NB4 (cell line): ENCODE measurements around the gene SLX9.

Source experiments
- DNase-seq: peaks from one replicate; pipeline ENCODE4 v3.0.0; 2010; ENCODE audit warnings: low read depth
- H3K4me3 ChIP-seq: one replicate; pipeline ENCODE4 v1.5.1; 2011; ENCODE audit warnings: mild to moderate bottlenecking, low read depth, low read length, moderate library complexity
- MYC ChIP-seq: IDR thresholded peaks from 2 replicates; pipeline ENCODE4 v1.6.1; 2011; ENCODE audit warnings: low read depth, low read length
- POLR2A ChIP-seq: IDR thresholded peaks from 2 replicates; pipeline ENCODE4 v1.6.1; 2011; ENCODE audit warnings: mild to moderate bottlenecking; ENCODE audit not compliant: insufficient read length; ENCODE audit errors: extremely low read depth
- TF ChIP-seq, protein P1 (sequence below): IDR thresholded peaks from 2 replicates; pipeline ENCODE4 v1.6.1; 2011; ENCODE audit warnings: low read depth, low read length
- TF ChIP-seq, protein P2 (sequence below): IDR thresholded peaks from one replicate; pipeline ENCODE4 v1.5.1; 2012; ENCODE audit warnings: low read depth, low read length

The SLX9 gene

DNA sequence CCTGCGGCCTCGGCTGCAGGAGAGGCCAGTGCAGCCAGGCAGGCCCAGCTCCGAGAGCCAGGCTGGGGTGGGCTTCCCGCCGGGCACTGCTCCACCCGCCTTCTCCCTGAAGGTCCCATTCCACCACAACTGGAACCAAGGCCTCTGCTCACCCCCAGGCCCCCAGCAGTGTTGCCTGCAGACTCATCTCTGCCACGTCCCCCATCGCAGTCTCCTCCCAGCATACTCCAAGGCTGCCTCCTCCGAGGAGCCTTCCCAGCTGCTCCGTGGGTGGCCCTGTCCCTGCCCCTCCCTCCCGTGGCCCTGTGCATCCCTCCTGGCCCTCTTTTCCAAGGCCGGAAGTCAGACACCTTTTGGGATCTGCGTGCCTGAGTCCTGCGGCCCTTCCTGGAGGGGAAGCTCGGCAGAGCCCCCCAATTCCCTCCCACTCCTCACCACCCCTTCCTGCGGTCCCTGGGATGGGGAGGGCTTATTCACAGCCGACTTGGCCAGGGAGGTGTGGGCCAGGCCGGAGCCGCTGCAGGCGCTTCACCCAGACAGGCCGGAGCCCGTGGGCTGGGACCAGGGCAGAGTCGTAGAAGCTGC, 47.6 kb downstream of the SLX9 start:
- no peak overlapping the region for H3K4me3 ChIP-seq
- TF ChIP-seq POLR2A (no peak), MYC (no peak)
- TF ChIP-seq, protein P1, sequence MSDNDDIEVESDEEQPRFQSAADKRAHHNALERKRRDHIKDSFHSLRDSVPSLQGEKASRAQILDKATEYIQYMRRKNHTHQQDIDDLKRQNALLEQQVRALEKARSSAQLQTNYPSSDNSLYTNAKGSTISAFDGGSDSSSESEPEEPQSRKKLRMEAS = no peak
- TF ChIP-seq, protein P2, sequence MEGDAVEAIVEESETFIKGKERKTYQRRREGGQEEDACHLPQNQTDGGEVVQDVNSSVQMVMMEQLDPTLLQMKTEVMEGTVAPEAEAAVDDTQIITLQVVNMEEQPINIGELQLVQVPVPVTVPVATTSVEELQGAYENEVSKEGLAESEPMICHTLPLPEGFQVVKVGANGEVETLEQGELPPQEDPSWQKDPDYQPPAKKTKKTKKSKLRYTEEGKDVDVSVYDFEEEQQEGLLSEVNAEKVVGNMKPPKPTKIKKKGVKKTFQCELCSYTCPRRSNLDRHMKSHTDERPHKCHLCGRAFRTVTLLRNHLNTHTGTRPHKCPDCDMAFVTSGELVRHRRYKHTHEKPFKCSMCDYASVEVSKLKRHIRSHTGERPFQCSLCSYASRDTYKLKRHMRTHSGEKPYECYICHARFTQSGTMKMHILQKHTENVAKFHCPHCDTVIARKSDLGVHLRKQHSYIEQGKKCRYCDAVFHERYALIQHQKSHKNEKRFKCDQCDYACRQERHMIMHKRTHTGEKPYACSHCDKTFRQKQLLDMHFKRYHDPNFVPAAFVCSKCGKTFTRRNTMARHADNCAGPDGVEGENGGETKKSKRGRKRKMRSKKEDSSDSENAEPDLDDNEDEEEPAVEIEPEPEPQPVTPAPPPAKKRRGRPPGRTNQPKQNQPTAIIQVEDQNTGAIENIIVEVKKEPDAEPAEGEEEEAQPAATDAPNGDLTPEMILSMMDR = no peak
- DNase-seq = no peak

DNA sequence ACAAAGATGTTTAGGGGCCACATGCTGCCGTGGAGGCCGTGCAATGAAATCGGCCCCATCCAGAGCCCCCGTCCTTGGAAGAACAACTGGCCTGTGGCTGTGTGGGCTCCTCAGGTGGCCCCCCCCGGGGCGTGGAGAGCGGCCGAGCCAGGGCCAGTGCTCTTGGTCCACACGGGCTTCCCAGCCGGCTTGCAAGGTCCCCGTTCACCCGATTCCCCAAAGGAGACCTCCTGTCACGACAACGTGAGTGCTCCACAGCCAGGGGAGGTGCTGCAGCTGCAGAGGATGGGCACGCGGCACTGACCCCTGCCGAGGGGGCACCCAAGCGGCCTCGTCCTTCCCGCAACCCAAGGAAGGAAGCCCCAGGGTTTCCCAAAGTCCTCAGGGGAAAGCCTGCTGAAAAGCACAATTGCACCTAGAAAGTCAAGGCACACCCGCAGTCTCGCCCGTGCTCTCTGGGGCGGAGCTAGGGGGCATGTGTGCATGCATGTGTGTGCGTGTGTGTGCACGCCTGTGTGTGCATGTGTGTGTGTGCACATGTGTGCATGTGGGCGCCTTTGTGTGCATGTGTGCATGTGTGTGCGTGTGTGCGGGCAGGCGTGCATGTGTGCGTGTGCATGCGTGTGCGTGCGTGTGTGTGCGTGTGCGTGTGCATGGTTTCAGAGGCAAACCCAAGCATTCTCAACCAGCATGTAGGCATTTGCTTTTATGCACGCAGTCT, 48.2 kb downstream of the SLX9 start:
- no peak for TF ChIP-seq POLR2A
- TF ChIP-seq, protein P2 = no peak
- TF ChIP-seq MYC = no peak
- TF ChIP-seq, protein P1 = no peak
- H3K4me3 ChIP-seq = no peak overlapping the region
- DNase-seq = no peak

DNA sequence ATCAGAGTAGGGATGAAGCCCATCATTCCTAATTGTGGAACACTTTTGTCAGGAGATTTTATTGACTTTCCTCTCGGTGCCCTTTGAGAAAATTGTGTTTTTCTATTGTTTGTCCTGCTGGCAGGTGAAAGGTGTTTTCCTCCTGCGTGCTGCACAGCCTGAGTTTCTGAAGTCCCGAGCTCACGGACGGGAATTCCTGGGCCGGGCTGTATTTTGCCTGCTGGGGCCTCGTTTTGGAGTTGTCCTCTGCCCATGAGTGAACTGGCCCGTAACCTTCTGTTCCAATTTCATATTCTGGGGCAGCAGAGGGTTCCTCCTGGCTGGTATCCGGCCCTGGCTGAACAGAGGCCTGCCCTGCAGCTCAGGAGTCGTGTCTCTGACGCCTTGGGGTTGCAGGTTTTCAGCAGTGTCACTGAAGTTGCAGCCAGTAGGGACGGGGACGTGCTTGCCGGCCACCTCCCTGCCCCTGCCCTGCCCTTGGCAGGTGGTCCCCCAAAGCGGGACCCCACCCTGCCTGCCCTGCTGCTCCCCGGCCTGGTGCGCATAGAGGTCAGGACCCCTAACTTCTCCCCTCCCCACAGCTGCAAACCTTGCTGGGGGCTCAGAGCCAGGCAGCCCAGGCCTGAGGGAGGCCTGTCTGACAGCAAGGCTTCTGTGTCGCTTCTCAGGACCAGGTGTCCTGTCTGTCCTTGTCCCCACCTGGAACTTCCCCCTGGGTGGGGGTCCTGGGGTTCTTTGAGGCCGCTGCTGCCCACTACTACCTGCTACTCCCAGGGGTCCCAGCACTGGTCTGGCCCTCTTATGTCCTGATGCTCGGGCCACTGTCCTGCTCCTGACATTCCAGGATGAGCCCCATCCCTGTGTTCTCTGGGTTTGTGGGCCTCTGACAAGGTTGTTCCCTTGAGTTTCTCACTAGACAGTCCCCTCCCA, 49.0 kb downstream of the SLX9 start:
- no peak overlapping the region for H3K4me3 ChIP-seq
- no peak for TF ChIP-seq MYC
- no peak for TF ChIP-seq POLR2A
- TF ChIP-seq, protein P2 = no peak
- TF ChIP-seq, protein P1 = no peak
- no peak for DNase-seq

DNA sequence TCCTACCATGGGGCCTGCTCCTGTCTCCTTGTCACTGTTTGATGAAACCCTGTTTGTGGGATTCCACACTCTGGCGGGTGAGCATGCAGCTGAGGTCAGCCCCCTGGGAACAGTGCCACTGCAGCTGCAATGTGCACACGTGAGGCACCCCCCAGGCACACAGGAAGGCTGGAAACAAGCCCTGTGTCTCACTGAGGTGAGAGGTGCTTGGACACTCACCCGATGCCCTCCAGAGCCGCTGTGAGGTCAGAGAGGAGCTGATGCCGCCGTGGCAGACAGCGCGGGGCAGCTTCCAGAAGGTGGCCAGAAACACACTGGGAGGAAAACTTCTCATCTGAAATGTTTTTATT, 49.7 kb downstream of the SLX9 start:
- no peak for DNase-seq
- no peak overlapping the region for H3K4me3 ChIP-seq
- TF ChIP-seq, protein P2 = no peak
- TF ChIP-seq, protein P1 = no peak
- TF ChIP-seq POLR2A (no peak), MYC (no peak)

DNA sequence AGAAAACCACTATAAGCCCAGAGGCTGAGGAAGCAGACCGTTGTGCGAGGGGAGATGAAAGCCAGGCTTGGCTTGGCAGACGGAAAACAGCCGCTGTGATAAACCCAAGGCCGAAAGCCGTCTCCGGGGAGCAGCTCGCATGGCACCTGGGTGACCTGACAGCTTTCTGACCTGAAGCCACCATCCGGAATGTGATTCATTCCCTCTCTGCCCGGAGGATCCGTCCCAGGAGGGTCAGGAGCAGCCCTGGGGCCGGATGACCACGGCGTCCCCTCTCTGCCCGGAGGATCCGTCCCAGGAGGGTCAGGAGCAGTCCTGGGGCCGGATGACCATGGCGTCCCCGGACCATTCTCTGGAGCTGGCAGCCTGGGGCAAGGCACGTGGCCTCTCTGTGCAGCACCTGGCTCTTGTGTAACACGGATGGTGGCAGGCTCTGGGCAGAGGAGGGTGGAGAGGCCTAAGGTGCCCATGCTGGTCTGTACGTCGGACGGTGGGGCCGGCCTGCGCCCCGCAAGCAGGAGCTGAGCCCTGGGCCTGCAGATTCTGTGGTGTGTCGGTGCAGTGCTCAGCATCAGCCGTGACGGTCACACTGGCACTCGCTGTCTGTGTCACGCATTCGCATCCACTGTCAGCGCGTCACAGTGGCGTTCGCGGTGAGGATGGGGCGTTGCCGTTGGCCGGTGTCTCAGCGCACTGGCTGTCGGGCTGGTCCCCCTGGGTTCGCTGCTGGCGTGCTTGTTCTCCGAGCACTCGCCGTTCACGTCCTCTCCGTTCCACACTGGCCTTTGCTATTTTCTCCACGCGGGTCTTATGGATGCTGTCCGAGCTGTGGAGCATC, 50.3 kb downstream of the SLX9 start:
- TF ChIP-seq, protein P2 = no peak
- TF ChIP-seq MYC (no peak), POLR2A (no peak)
- TF ChIP-seq, protein P1 = no peak
- H3K4me3 ChIP-seq = no peak overlapping the region
- no peak for DNase-seq
